Measurements from ENCODE around the gene DHRS2. TPM values are rescaled to one million over a fixed set of nuclear protein-coding genes. Genes with fewer than 3 reads are reported as not detected.
"Not testable (repeated sequence)": the region's sequence is repeated elsewhere in the genome, so short reads cannot be mapped to it uniquely, and the experiment has no call there.

DHRS2 gene
- polyA plus RNA-seq, 1 of the 3 experiments (the other 2 are of a cell fraction) = 1.2 TPM

- H3K4me3 ChIP-seq (ENCODE audit: low read depth in 2 of 2, low read length in 1 of 2) = no peak overlapping the region
- H3K9me3 ChIP-seq = no peaks in the 10 kb centered on the region
- no peak for DNase-seq
- H3F3A ChIP-seq (replicated peaks; ENCODE audit: insufficient read depth) = no peaks in the 10 kb centered on the region
- peaks cover 6 to 7% of the 10 kb centered on the region in 2 experiments; a peak in 3 of 4 replicates for H3K4me1 ChIP-seq (ENCODE audit: control insufficient read depth in 1 of 2, insufficient read depth in 2 of 2, low read depth in 1 of 2, low read length in 1 of 2)
- H3K27me3 ChIP-seq (ENCODE audit: insufficient read depth) = no peaks in the 10 kb centered on the region
- ChIA-PET POLR2A (interaction anchor here (0.9 to 1.9 kb wide), 3 partner anchors 11 to 463 kb away, joined by 3 to 8 read pairs (median 4); partner anchors contain the start of gene JPH4), CTCF (interaction anchor here (0.5 to 3.6 kb wide), 40 partner anchors 8 to 506 kb away, joined by 3 to 45 read pairs (median 5); partner anchors contain the start of genes AP1G2, DHRS4 and JPH4)
- no peaks in the 10 kb centered on the region for H3K9me2 ChIP-seq
- 90% methylated on average over 1 of the region's 2 CpGs for WGBS (ENCODE audit: low lambda C conversion rate)
- no peaks in the 10 kb centered on the region for H3K36me3 ChIP-seq (replicated peaks in 1 of 2; ENCODE audit: control insufficient read depth in 1 of 2, insufficient read depth in 2 of 2, low read length in 1 of 2)
- H3K27ac ChIP-seq (ENCODE audit: low read depth in 2 of 2, low read length in 1 of 2) = peak overlapping the region in 1 of 2 experiments; percentile 90; a peak in 2 of 4 replicates
- H3K9ac ChIP-seq = no peak overlapping the region
- no peaks in the 10 kb centered on the region for H3K79me2 ChIP-seq (ENCODE audit: insufficient read depth)
- H4K20me1 ChIP-seq (ENCODE audit: insufficient read depth) = no peaks in the 10 kb centered on the region
- 0 out of 2 replicates have a peak overlapping the region, but pooled peaks have one; percentile 51 for H3K4me2 ChIP-seq
- H2AFZ ChIP-seq (ENCODE audit: low read depth) = peak overlapping the region; percentile 82
- TF ChIP-seq TAF1 (IDR thresholded peaks at IDR 0.05; ENCODE audit: borderline replicate concordance, low read depth, low read length) = no peak
- no peak for TF ChIP-seq TCF12 (IDR thresholded peaks at IDR 0.05)
- no peak for TF ChIP-seq CTCF (IDR thresholded peaks at IDR 0.05)
- TF ChIP-seq USF1 (IDR thresholded peaks at IDR 0.05; ENCODE audit: borderline replicate concordance, low read depth) = no peak
These were observed 46.6 kb upstream of the DHRS2 start for GRCh38 chr14:23589606-23590005.

- POLR2A ChIA-PET = no interaction called here
- DNase-seq = no peak
- Histone ChIP-seq H3K9me2 (no peaks in the 10 kb centered on the region), H3K9ac (no peak overlapping the region), H3K9me3 (no peaks in the 10 kb centered on the region), H3F3A (replicated peaks; ENCODE audit: insufficient read depth) (no peaks in the 10 kb centered on the region), H3K4me1 (ENCODE audit: control insufficient read depth in 1 of 2, insufficient read depth in 2 of 2, low read depth in 1 of 2, low read length in 1 of 2) (peaks cover 6 to 7% of the 10 kb centered on the region in 2 experiments; a peak in 3 of 4 replicates), H3K79me2 (ENCODE audit: insufficient read depth) (no peaks in the 10 kb centered on the region), H2AFZ (ENCODE audit: low read depth) (no peak overlapping the region), H3K36me3 (replicated peaks in 1 of 2; ENCODE audit: control insufficient read depth in 1 of 2, insufficient read depth in 2 of 2, low read length in 1 of 2) (no peaks in the 10 kb centered on the region), H3K4me3 (ENCODE audit: low read depth in 2 of 2, low read length in 1 of 2) (no peak overlapping the region), H4K20me1 (ENCODE audit: insufficient read depth) (no peaks in the 10 kb centered on the region), H3K27ac (ENCODE audit: low read depth in 2 of 2, low read length in 1 of 2) (no peak overlapping the region), H3K27me3 (ENCODE audit: insufficient read depth) (no peaks in the 10 kb centered on the region), H3K4me2 (no peak overlapping the region)
- WGBS (ENCODE audit: low lambda C conversion rate) = 58% methylated on average over 4 of the region's 4 CpGs
- CTCF ChIA-PET = interaction anchor here (1.1 to 3.6 kb wide), 8 partner anchors 8 to 342 kb away, joined by 3 to 45 read pairs (median 6); partner anchors contain the start of gene JPH4
- TF ChIP-seq ZBTB33 (IDR thresholded peaks at IDR 0.05; ENCODE audit: borderline replicate concordance, low read depth) = no peak
- TF ChIP-seq YY1 (IDR thresholded peaks at IDR 0.05; ENCODE audit: low read depth) = no peak
- no peak for TF ChIP-seq GABPA (IDR thresholded peaks at IDR 0.05; ENCODE audit: low read depth)
- no peak for TF ChIP-seq CHD2 (IDR thresholded peaks at IDR 0.05; ENCODE audit: low read length, partially characterized antibody)
- no peak for TF ChIP-seq NRF1 (IDR thresholded peaks at IDR 0.05; ENCODE audit: low read depth, low read length)
- TF ChIP-seq MXI1 (IDR thresholded peaks at IDR 0.05; ENCODE audit: low read depth, low read length) = no peak
- TF ChIP-seq PBX3 (IDR thresholded peaks at IDR 0.05) = no peak
- no peak for TF ChIP-seq RAD21 (IDR thresholded peaks at IDR 0.05; ENCODE audit: low read length)
- no peak for TF ChIP-seq EP300 (IDR thresholded peaks at IDR 0.05; ENCODE audit: borderline replicate concordance in 1 of 2, low read depth in 1 of 2, low read length in 1 of 2)
- no peak for TF ChIP-seq MEF2A (IDR thresholded peaks at IDR 0.05; ENCODE audit: borderline replicate concordance, low read depth)
- no peak for TF ChIP-seq FOXM1 (IDR thresholded peaks at IDR 0.05; ENCODE audit: low read depth)
These were observed 46.0 kb upstream of the DHRS2 start for GRCh38 chr14:23590198-23590597.

GRCh38 chr14:23594191-23594590, 42.0 kb upstream of the DHRS2 start:
- POLR2A ChIA-PET = not testable (repeated sequence)

More at GRCh38 chr14:23594191-23594590, 42.0 kb upstream of the DHRS2 start:
- not testable (repeated sequence) for H3K9ac ChIP-seq; H3K79me2 ChIP-seq (ENCODE audit: insufficient read depth); H3K9me3 ChIP-seq; H4K20me1 ChIP-seq (ENCODE audit: insufficient read depth); H3F3A ChIP-seq (replicated peaks; ENCODE audit: insufficient read depth); H3K4me2 ChIP-seq; H2AFZ ChIP-seq (ENCODE audit: low read depth); H3K36me3 ChIP-seq (replicated peaks in 1 of 2; ENCODE audit: control insufficient read depth in 1 of 2, insufficient read depth in 2 of 2, low read length in 1 of 2); H3K4me1 ChIP-seq (ENCODE audit: control insufficient read depth in 1 of 2, insufficient read depth in 2 of 2, low read depth in 1 of 2, low read length in 1 of 2); H3K27ac ChIP-seq (ENCODE audit: low read depth in 2 of 2, low read length in 1 of 2); DNase-seq; H3K27me3 ChIP-seq (ENCODE audit: insufficient read depth); H3K4me3 ChIP-seq (ENCODE audit: low read depth in 2 of 2, low read length in 1 of 2); H3K9me2 ChIP-seq
- 18% methylated on average over 3 of the region's 3 CpGs for WGBS (ENCODE audit: low lambda C conversion rate)
- CTCF ChIA-PET = interaction anchor here (2.2 kb wide), 1 partner anchor 38 kb away, joined by 6 read pairs; no protein-coding TSS in a partner anchor

Data from SK-N-SH (cell line).